Stimulated activated CD4-positive, alpha-beta T cell treated with anti-CD3 and anti-CD28 coated beads, TNF-alpha, amount 100 ng/mL, for 1 hour (primary cell): ENCODE results near the gene PAX6.
"Not testable (repeated sequence)": the region's sequence is repeated elsewhere in the genome, so short reads cannot be mapped to it uniquely, and the experiment has no call there.

ENCODE experiments used
- DNase-seq, 3 donors: peaks; one replicate each; pipeline ENCODE4 v3.0.0-alpha.2; 2020; ENCODE audit warnings: low read depth in 3 of 3, low spot score in 1 of 3

The PAX6 gene

GRCh38 chr11:31770011-31770700, 41.0 kb downstream of the PAX6 start:
- DNase-seq, result no peak

GRCh38 chr11:31768749-31769640, 42.1 kb downstream of the PAX6 start:
- no peak for DNase-seq

- no peak for DNase-seq
These were observed 43.4 kb downstream of the PAX6 start for GRCh38 chr11:31767685-31768084.

- no peak for DNase-seq
These were observed 44.1 kb downstream of the PAX6 start for GRCh38 chr11:31767066-31767465.

- DNase-seq, result no peak
These were observed 46.4 kb downstream of the PAX6 start for GRCh38 chr11:31764766-31765165.

GRCh38 chr11:31764261-31764660, 46.9 kb downstream of the PAX6 start:
- no peak for DNase-seq

- DNase-seq, result no peak
These were observed 47.8 kb downstream of the PAX6 start for GRCh38 chr11:31763296-31763695.

- no peak for DNase-seq
These were observed 49.5 kb downstream of the PAX6 start for GRCh38 chr11:31761636-31762035.

- no peak for DNase-seq
These were observed 53.8 kb downstream of the PAX6 start for GRCh38 chr11:31757260-31757835.

GRCh38 chr11:31747581-31747980, 63.5 kb downstream of the PAX6 start:
- no peak for DNase-seq

GRCh38 chr11:31740731-31741368, 70.3 kb downstream of the PAX6 start:
- DNase-seq, result not testable (repeated sequence)

- no peak for DNase-seq
These were observed 71.0 kb downstream of the PAX6 start for GRCh38 chr11:31740131-31740530.
